Colonic mucosa (tissue), 4 donors: ENCODE results near the gene EPS8L3. TPM values are rescaled to one million over a fixed set of nuclear protein-coding genes. Genes with fewer than 3 reads are reported as not detected.

Experiments used
- DNase-seq: peaks from one replicate; pipeline ENCODE4 v3.0.0-alpha.2; 2020
- H3K27ac ChIP-seq: fragments of 200-600 bp; one replicate; pipeline ENCODE4 v1.8.0; 2021
- H3K27me3 ChIP-seq: fragments of 200-600 bp; one replicate; pipeline ENCODE4 v1.8.0; 2021
- H3K36me3 ChIP-seq: fragments of 200-600 bp; one replicate; pipeline ENCODE4 v1.8.0; 2021
- H3K4me1 ChIP-seq: fragments of 200-600 bp; one replicate; pipeline ENCODE4 v1.8.0; 2021; ENCODE audit warnings: mild to moderate bottlenecking
- H3K4me3 ChIP-seq: fragments of 200-600 bp; one replicate; pipeline ENCODE4 v1.8.0; 2021
- H3K9ac ChIP-seq, 2 donors: one replicate each; pipeline ENCODE4 v1.7.0; 2013; ENCODE audit warnings: control low read depth in 2 of 2, low read depth in 2 of 2, low read length in 2 of 2
- H3K9me3 ChIP-seq: fragments of 200-600 bp; one replicate; pipeline ENCODE4 v1.8.0; 2021
- CTCF ChIP-seq: fragments of 200-600 bp; IDR thresholded peaks from one replicate; pipeline ENCODE4 v1.8.0; 2022; ENCODE audit warnings: antibody characterized with exemption, mild to moderate bottlenecking
- intact Hi-C: fragments of 100-400 bp; cut with DNase I; formaldehyde crosslinking; loops from one replicate; pipeline ENCODE4 v1.14.1; 2022
- total RNA-seq, 2 donors: library from RNA; stranded (reverse); fragmentation: NEBNext Ultra II Directional in 1 of 2; extraction: Animal tissue kit (Norgen Biotek cat#: 25700) in 1 of 2; gene quantifications; one replicate each; pipeline ENCODE4 v1.2.1, GENCODE V29; 2021
- donor health status: healthy.
- donor health status: DM: no; HTN: no; CAD: no.
- donor health status: DM: no; HTN: no; CAD: no.

The EPS8L3 gene
- total RNA-seq, 2 donors from 2014 or later = 283 to 290 TPM

- Histone ChIP-seq H3K27ac (no peak overlapping the region), H3K9ac (peak overlapping the region in 1 of 2 donors; percentile 100), H3K4me3 (no peak overlapping the region), H3K27me3 (no peaks in the 10 kb centered on the region), H3K9me3 (no peaks in the 10 kb centered on the region), H3K36me3 (no peaks in the 10 kb centered on the region), H3K4me1 (peaks cover 8% of the 10 kb centered on the region)
- intact Hi-C loops = no loop called here
- DNase-seq = peak; percentile 17
- TF ChIP-seq CTCF = no peak
Measured at GRCh38 chr1:109761227-109762038, 2.3 kb downstream of the EPS8L3 start.

GRCh38 chr1:109760581-109761226 lies 3.0 kb downstream of the EPS8L3 start:
- TF ChIP-seq CTCF = no peak
- peaks cover 7% of the 10 kb centered on the region for H3K4me1 ChIP-seq
- intact Hi-C loops = no loop called here
- no peaks in the 10 kb centered on the region for H3K36me3 ChIP-seq
- no peaks in the 10 kb centered on the region for H3K27me3 ChIP-seq
- no peak overlapping the region for H3K4me3 ChIP-seq
- no peaks in the 10 kb centered on the region for H3K9me3 ChIP-seq
- no peak overlapping the region for H3K27ac ChIP-seq
- no peak overlapping the region for H3K9ac ChIP-seq
- DNase-seq = peak; percentile 14

- intact Hi-C loops = no loop called here
- Histone ChIP-seq H3K4me1 (peaks cover 3% of the 10 kb centered on the region), H3K9me3 (no peaks in the 10 kb centered on the region), H3K4me3 (no peak overlapping the region), H3K9ac (no peak overlapping the region), H3K27ac (no peak overlapping the region), H3K27me3 (no peaks in the 10 kb centered on the region), H3K36me3 (no peaks in the 10 kb centered on the region)
- no peak for TF ChIP-seq CTCF
- DNase-seq = peak; percentile 16
Measured at GRCh38 chr1:109759513-109760334, 4.0 kb downstream of the EPS8L3 start.

GRCh38 chr1:109757936-109758786 lies 5.6 kb downstream of the EPS8L3 start:
- Histone ChIP-seq H3K27ac (no peak overlapping the region), H3K36me3 (no peaks in the 10 kb centered on the region), H3K4me1 (no peaks in the 10 kb centered on the region), H3K4me3 (no peak overlapping the region), H3K27me3 (no peaks in the 10 kb centered on the region), H3K9ac (no peak overlapping the region), H3K9me3 (no peaks in the 10 kb centered on the region)
- no peak for TF ChIP-seq CTCF
- intact Hi-C loops = no loop called here
- peak; percentile 13 for DNase-seq
